HG02943 (cell line): Measurements from ENCODE around the gene DDHD1.
"Not testable (repeated sequence)": the region's sequence is repeated elsewhere in the genome, so short reads cannot be mapped to it uniquely, and the experiment has no call there.

Experiments
- ATAC-seq: cut with Tn5 transposase; IDR thresholded peaks from one replicate; pipeline ENCODE4 v1.9.1; 2021; ENCODE audit warnings: mild to moderate bottlenecking, low read depth, moderate library complexity; ENCODE audit not compliant: unreplicated experiment

Gene DDHD1

GRCh38 chr14:53153702-53154112 is 584 bp upstream of the DDHD1 start:
- no peak for ATAC-seq

GRCh38 chr14:53152184-53152886 is 788 bp downstream of the DDHD1 start:
- peak; percentile 14 for ATAC-seq

DNA sequence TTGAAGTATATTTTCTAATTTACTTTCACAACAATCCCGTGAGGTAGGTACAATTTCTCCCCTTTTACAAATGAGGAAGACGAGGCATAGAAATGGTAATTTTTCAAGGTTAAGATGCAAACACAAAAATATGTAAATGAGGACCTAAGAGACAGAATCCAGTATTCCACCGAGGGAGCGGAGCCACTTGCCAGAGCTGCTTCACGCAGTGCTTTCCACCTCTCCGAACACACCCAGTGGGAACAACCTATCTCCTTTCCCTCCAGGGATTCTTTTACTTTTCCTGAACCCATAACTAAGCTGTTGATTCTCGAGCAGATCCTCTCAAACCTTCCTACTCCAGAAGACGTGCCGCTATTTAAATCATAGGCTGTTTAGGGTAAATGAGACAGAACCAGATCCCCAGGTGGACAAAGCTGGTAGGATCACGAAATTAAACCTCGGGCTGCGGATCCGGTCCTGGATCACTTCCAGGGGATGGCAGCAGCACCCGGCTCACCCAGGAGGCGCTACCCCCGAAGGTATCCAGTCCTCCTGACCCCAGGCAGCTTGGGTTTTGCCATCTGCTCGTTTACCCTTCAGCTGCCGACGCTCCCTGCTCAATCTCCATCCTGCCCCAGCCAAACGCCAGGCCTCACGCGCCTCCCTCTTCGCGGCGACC is 1.5 kb downstream of the DDHD1 start:
- no peak for ATAC-seq

DNA sequence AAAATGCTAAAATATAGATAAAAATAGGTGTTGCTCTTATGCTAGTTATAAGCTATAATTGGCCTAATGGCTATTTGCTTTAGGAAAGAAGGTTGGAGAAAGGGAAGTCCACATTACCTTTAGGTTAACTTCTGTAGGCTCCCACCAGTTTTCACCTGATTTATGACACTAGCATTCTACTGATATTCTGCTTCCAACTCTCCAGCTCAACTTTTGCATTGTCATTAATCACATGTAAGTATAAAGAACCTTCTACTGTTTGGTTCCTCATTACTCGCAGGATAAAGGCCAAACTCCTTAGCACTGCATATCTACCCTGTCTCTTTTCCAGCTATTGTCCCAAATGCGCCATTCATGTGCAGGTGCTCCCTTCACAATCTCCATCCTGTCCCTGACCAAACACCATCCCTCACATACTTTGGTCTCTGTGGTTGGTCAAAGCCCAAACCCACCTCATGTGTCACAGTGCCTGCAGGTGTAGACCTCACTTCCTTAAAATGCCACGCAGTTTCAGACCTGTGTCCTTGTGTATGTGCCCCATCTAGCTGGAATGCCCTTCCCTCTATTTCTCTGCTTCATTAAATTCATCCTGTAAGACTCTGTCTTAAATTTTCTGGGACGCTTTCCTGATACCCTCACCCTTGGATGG is 3.3 kb downstream of the DDHD1 start:
- no peak for ATAC-seq

DNA sequence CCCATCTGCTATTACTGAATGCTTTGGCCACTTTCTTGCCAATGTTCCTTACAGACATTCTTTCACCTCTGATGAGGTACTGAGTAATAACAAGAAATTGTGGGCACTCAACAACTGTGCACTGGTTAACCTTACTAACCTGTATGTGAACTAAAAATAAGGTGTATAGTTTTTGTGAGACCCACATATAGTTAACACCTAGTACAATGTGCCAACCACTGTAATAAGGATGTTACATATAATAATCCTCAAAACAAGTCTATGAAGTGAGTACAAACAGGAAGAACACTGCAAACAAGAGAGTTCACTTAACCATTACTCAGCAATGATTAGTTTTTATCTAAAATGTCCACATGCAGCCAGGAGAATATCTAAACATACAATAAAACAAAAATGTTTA is 4.5 kb downstream of the DDHD1 start:
- no peak for ATAC-seq

GRCh38 chr14:53147893-53148292 is 5.2 kb downstream of the DDHD1 start:
- no peak for ATAC-seq

- ATAC-seq, result peak; percentile 40
Measured at GRCh38 chr14:53147208-53147607, 5.9 kb downstream of the DDHD1 start.

- ATAC-seq, result no peak
Measured at GRCh38 chr14:53146739-53147138, 6.4 kb downstream of the DDHD1 start.

DNA sequence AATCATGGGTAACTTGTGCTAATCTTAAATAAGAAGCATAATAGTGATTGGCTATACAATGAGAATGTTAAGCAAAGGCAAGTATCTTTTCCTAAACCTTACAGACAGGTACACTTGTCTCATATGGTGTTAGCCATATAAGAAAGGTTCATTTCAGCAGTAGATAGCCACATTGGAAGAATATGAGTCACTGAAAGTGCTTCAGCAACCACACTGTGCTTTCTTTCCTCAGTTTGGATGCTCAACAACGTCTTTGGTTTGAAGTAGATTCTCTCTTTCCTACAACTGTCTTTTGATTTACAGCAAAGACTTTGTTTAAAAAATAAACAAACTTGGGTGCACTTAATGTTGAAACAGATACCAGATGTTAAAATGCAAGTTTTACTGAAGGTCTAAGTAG is 8.9 kb downstream of the DDHD1 start:
- ATAC-seq, result peak; percentile 53

DNA sequence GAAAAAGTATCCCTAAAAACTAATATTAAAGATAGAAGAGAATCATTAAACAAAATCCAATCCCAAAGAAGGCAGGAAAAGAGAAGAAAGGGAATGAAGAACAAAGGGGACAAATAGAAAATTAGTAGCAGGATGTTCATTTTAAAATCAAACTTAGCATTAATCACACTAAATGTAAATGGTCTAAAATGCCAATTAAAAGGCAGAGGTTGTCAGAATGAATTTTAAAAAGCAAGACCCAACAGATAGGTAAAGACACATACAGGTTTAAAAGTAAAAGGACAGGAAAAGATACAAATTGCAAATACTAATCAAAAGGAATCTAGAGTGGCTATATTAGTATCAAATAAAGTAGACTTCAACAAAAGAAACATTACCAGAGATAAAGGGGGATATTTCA is 12.5 kb downstream of the DDHD1 start:
- no peak for ATAC-seq

DNA sequence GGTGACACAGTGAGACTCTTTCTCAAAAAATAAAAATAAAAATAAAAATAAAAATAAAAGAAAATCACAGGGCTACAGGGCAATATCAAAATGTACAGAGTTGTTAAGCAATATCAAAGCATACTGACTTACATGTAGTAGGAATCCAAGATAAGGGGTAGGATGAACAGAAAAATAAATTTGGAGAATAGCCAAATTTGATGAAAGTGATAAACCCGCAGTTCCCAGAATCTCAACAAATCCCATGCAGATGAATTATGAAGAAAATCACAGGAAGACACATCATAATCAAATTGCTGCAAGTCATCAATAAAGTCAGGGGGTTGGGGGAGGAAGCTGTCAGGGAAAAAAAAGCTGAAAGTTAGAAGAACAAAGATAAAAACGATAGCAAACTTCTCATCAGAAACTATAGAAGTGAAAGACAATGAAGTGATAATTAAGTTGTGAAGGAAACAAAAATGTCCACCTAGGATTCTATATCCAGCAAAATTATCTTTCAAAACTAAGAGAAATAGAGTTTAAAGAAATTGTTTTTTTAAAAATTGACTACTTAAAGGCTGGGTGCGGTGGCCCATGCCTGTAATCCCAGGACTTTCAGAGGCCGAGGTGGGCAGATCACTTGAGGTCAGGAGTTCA is 15.4 kb downstream of the DDHD1 start:
- ATAC-seq, result no peak

DNA sequence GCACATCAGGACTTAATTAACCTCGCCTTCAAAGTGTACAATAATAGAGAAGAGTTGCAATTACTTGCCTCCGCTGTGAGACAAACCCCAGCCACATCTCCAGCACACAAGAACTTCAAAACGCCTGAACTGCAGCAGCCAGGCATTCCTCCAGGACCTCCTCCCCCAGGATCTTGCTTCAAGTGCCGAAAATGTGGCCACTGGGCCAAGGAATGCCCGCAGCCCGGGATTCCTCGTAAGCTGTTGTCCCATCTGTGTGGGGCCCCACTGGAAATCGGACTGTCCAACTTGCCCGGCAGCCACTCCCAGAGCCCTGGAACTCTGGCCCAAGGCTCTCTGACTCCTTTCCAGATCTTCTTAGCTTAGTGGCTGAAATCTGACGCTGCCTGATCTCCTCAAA is 22.6 kb downstream of the DDHD1 start:
- ATAC-seq, result not testable (repeated sequence)

DNA sequence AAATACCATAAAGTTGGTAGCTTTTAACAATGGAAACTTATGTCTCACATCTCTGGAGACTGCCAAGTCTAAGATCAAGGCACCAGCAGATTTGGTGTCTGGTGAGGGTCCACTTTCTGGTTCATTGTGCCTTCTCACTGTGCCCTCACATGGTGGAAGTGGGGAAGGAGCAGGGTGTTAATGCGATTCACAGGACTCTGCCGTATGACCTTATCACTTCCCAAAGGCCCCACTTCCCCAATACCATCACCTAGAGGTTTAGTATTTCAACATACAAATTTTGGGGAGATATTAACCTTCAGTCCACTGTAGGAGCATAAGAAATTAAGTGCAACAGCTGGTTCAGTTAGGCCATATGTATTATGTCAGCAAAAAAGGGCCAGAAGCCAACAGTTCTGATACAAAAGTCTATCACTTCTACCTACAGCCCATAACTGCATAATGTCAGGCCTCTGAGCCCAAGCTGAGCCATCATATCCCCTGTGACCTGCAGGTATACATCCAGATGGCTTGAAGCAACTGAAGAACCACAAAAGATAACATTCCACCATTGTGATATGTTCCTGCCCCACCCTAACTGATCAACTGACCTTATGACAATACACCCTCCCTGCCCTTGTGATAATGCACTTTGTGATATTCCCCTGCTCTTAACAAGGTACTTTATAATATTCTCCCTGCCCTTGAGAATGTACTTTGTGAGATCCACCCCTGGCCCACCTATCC is 24.7 kb downstream of the DDHD1 start:
- no peak for ATAC-seq

DNA sequence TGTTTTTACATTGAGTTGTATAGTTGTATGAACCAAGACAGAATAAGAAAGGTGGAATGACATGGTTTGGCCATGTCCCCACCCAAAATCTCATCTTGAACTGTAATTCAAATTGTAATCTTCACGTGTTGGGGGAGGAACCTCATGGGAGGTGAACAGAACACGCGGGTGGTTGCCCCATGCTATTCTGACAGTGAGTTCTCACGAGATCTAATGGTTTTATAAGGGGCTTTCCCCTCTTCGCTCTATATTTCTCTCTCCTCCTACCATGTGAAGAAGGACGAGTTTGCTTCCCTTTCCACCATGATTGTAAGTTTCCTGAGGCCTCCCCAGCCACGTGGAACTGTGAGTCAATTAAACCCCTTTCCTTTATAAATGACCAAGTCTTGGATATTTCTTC is 25.3 kb downstream of the DDHD1 start:
- no peak for ATAC-seq

GRCh38 chr14:53127151-53127550 is 26.0 kb downstream of the DDHD1 start:
- ATAC-seq, result no peak

DNA sequence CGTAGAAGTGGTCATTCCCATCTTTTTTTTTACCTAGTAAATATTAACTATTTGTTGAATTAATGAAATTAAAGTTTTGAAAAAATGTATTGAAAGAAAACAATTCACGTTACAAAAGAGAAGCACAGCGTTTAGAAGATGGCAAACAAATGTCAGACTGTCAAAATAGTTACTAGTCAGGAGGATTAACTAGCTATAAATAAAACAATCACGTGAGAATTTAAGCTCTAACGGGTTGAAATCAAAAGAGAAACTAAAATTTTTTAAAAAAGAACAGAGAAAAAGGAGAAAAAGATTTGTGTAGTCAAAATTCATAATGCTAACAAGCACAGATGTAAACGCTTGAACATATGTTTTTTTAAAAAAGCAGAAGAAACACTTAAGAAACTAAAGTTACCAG is 26.4 kb downstream of the DDHD1 start:
- no peak for ATAC-seq

DNA sequence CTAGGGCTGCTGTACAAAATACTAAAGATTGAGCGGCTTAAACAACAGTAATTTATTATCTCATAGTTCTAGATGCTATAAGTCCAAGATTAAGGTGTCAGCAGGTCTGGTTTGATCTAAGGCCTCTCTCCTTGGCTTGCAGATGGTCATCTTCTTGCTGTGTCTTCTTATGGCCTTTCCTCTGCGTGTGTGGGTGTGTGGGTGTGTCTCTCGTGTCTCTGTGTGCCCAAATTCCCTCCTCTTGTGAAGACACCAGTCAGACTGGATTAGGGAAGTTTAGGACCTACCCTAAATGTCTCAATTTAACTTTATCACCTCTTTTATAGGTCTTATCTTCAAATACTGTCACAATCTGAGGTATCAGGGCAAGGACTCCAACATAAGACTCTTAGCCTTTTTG is 28.3 kb downstream of the DDHD1 start:
- no peak for ATAC-seq

DNA sequence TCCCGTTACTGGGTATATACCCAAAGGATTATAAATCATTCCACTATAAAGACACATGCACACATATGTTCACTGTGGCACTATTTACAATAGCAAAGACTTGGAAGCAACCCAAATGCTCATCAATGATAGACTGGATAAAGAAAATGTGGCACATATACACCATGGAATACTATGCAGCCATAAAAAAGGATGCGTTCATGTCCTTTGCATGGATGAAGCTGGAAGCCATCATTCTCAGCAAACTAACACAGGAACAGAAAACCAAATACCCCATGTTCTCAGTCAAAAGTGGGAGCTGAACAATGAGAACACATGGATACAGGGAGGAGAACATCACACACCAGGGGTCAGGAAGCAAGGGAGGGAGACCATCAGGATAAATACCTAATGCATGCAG is 31.7 kb downstream of the DDHD1 start:
- not testable (repeated sequence) for ATAC-seq

GRCh38 chr14:53117479-53117878 is 35.6 kb downstream of the DDHD1 start:
- ATAC-seq, result not testable (repeated sequence)

GRCh38 chr14:53113989-53114388 is 39.1 kb downstream of the DDHD1 start:
- no peak for ATAC-seq

DNA sequence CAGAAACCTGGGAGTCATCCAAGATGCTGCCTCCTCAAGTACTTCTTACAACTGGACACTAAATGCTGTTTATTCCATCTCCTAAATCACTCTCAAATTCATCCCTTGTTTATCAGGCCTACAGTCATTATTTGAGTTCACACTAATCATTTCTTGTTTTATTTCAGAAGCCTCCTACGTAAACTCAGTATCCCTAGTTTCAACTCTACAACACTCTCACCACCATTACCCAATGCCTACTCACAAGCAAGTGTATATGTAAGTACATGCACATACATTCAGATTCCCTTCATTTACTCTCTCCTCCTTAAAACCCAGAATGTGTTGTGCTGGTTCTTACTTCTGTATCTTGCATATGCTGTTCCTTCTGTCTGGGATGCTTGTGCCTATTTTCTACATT is 43.0 kb downstream of the DDHD1 start:
- no peak for ATAC-seq
